Stimulated activated CD4-positive, alpha-beta T cell treated with anti-CD3 and anti-CD28 coated beads, Interleukin-12 subunit alpha, Interleukin-12 subunit beta, amount 100 ng/mL, for 4 hours (primary cell): ENCODE results near the gene LDLRAD3.
"Not testable (repeated sequence)": the region's sequence is repeated elsewhere in the genome, so short reads cannot be mapped to it uniquely, and the experiment has no call there.

Source experiments
- DNase-seq: peaks from one replicate; pipeline ENCODE4 v3.0.0-alpha.2; 2020

LDLRAD3 gene

DNA sequence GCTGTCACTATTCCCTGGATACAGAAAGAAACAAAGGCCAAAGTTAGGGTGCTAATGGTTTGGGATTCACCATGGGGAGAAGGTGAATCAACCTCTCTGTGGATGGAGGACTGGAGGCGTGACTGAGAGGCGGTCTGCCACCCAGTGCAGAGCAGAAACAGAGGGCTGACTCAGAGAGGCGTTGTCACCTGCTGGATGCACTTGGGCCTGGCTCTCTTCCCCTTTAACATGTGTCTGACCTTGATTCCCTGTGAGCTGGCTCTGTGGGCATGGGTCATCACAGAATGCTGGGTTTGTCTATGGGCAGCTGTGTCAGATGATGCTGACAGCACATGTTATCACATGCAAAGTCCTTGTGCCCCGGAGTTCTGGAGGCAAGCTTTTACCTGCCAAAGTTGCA lies 75.9 kb downstream of the LDLRAD3 start:
- DNase-seq = no peak

DNA sequence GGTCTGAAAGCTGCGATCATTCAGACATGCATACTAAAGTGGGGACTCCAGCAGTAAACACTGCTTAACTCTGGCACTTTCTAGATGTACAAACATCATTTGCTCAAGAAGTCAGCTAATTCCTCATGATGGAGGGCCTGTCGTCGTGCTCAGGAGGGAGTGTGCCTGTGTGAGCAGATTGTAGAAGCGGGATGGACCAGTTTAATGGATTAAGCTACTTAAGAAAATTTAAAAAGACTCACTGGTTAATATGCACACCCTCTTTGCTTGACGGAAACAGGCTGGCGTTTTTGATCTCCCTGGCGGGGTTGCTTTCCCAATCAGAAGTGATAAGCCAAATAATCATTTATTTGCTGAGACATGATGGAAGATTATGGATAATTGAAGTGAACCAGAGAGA lies 79.0 kb downstream of the LDLRAD3 start:
- no peak for DNase-seq

DNA sequence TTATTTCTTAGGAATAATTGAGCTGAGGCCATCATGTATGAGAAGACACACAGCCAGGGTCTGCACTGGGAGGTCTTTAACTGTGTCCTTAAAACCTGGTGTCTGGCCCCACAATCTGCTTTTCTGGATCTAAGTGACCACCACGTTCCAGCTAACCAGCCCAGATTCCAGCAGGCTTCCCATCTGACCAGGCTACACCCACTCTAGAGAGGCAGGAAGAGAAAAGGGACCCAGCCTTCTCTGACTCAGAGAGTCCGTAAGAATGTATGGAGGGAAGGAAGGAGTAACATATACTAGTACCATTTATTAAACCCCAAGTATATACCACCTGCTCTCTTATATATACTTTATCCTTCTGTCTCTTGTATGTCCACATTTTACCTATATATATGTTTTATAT lies 80.1 kb downstream of the LDLRAD3 start:
- DNase-seq = no peak

DNA sequence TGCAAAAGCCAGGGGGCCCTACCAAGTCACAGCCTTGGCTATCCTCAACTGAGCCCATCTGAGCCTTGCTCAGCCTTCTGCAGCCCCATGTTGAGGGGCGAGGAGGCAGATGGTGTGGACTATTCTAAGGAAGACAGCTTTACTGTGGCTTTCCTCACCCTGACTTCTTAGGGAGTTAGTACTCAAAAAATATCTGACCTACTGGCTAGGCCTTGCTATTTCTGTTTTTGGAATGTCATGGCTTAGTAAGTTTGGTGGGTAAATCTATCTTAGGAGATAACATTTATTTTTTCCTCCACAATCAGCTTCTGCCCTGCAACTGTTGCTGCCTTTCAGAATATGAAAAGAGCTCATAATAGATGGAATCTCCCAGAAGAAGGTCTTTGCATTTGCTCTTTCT lies 80.9 kb downstream of the LDLRAD3 start:
- DNase-seq = no peak

DNA sequence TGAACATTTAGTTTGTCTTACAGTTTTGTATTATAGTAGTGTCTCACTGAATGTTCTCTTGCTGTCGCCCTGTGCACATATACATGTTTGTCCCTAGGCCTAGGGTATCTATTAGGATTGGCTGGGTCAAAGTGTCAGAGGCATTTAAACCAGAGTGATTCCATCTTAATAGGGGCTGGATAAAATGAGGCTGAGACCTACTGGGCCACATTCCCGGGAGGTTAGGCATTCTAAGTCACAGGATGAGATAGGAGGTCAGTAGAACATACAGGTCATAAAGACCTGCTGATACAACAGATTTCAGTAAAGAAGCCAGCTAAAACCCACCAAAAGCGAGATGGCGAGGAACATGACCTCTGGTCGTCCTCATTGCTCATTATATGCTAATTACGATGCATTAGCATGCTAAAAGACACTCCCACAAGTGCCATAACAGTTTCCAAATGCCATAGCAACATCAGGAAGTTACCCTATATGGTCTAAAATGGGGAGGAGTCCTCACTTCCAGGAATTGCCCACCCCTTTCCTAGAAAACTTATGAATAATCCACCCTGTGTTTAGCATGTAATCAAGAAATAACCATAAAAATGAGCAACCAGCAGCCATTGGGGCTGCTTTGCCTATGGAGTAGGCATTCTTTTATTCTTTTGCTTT lies 82.6 kb downstream of the LDLRAD3 start:
- no peak for DNase-seq

DNA sequence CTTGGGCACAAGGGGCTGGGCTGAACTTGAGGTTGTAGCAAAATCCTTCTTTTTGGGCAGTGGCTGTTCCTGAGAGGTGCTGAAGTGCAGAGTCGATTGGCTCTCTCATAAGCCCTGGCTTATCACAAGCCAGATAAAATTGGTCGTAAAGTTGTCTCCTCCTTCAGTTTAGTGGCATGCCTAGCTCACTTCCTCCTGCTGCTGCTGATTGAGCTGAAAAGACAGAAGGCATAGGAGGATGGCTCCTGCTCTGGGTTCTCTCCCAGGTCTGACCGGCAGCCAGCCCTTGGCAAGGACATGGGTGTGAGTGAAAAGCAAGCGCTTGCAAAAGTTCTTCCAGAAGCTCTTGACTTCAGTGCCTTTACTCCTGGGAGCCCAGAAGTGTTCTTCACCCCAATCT lies 83.9 kb downstream of the LDLRAD3 start:
- no peak for DNase-seq

DNA sequence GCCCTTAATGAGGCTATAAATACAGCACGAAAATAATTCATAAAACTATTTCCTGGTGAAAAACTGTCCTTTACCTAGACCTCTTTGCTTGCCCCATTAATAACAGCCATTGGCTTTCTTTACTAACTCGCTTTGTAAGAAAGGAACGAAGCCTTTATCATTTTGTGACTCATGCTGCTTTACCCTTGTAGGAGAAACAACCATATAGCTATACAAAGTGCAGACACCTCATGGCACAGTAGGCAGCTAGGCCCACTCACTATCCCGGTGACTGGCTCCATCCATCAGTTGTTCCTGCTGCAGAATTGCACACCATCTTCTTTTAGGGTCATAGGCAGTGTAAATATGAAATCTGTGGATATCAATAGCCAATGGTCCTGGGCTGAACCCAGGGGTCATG lies 85.8 kb downstream of the LDLRAD3 start:
- DNase-seq = no peak

DNA sequence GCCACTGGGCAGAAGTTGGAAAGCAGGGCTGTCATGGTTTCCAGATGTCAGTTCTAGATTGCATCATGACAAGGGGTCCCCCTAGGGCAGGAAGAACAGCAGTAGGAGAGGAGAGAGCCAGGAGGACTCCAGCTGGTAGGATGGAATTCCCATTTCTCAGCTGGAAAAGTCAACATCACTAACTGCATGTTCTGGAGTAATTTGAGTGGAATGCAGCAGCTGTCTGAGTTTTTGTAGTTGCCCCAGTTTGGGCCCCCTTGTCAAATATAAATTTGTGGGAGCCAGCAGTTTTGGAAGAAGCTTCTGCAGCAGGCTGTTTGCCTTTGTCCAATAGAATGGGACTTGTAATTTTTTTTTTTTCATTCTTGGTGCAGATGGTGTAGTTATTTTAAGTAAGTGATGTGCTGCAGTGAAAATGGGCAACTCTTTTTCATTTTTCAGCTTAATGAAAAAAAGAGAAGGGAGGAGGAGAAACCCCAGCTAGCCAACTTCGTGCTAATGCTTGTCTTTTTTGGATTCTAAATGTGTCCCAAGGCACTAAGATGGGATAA lies 86.9 kb downstream of the LDLRAD3 start:
- no peak for DNase-seq

DNA sequence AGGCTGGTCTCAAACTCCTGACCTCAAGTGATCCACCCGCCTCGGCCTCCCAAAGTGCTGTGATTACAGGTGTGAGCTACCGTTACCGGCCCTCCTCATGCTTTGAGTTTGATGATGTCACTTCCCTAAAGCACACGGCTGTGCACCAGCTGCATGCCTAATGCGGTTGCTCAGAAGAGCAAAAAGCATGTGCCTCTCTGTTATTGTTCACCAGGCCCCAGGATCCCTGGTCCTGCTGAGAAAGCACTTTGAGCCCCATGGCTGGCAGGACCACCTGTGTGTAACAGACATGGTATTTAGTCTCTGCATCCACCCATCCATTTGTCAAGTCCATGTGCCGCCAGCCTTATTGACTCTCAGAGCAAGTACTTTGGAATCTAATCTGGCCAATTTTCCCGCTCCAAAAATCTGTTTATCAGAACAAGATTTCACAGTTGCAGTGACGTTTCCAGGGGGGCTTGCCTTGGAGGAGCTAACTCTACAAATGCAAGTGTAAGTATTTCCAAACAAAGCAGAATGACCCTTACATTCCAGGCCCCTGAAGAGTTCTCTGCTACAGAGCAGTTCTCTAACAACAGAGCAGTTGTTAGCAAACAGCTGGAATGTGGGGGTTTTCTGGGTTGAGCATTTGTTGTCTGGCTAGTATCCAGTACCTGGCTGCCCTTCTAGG lies 89.4 kb downstream of the LDLRAD3 start:
- no peak for DNase-seq

DNA sequence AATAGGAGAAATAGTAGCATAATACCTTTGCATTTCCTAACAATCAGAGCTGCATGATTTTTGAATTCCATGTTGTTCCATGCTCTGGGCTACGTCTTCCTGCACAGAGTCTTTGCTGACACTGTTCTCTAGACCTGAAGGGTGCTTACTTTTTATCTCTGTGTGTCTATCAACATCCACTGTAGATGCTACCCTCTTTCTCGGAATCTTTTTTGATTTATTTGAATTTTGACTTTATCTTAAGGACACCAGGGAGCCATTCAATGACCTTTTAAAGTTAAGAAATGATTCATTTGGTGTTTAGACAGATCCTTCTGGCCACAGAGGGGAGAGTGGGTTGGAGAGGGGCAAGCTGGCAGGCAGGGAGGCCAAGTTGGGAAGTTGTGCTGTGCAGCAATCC lies 90.1 kb downstream of the LDLRAD3 start:
- DNase-seq = no peak

DNA sequence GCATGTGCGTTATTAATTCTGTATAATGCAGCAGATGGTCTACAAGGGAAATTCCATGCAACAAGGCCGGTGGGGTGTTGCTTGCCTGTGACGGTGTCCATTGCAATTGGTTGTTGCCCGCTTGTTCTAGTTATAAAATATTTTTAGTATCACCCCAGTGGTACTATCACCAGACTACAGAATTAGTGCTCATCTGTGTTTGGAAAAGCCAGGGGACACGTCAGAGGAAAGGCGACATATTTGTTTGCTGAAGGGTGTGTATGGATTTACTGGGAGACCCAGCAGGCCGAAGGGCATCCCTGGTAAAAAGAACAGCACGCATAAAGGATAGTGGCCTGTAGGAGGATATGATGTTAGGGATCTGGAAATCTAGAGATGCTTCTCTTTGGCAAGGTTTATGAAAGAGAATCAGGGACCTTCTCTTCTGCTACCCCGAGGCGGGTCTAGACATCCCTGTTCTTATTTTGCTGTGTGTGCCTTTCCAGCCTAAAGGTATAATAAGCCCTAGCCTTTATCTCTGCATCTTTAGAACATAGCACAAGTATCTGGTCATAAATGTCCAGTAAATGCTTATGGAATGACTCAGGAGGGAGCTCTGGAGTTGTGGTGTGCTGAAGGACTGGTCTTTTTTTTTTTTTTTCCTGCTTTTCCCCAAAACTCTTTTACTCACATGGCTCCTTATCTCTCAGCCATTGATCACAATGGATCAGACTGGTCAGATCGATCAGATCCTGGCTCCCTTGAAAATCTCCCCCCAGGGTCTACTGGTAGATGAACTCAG lies 90.9 kb downstream of the LDLRAD3 start:
- DNase-seq = no peak

DNA sequence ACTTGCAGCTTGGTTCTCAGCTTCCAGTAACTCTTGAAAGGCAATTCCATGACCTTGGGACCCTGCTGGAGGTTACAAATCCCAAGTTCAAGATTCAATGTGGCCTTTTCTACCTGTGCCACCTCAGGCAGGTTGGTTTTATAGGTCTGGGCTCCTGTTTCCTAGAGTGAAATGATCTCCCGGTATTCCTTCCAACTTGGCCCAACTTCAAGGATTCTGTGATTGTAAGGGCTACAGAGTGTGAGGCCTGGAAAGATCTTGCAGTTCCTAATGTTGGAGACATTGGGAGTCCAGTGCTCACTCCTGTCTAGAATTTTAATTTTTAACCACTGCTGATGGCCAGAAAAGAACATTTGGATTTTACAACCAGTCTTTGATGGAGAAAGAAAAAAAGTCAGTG lies 91.6 kb downstream of the LDLRAD3 start:
- DNase-seq = no peak

DNA sequence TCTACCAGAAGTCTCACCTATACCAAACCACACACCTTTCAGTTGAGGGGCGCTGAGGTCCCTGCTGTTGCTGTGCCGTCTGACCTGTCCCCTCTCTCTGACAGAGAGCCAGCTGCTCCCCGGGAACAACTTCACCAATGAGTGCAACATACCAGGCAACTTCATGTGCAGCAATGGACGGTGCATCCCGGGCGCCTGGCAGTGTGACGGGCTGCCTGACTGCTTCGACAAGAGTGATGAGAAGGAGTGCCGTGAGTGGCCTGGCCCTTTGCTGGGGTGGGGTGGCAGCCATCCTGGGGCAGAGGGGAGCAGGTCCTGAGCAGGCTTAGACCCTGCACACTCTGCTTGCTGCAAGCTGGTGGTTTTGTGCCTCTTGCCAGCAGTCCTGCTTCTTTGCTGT lies 92.1 kb downstream of the LDLRAD3 start:
- DNase-seq = no peak

DNA sequence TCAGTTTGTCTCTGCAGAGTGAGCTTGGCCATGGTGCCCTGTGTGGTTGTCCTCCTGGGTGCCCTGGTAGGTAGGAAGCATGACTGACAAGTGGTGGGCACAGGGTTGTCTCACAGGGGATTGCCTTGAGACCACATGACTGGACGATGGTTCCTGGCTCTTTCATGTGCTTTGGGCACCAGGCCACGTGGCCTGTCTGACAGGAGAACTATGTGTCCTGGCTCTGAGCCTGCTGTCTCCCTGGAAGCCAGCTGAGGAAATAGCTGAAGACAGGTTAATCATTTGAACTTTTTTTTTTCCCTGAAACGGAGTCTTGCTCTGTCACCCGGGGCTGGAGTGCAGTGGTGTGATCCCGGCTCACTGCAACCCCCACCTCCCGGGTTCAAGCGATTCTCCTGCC lies 93.2 kb downstream of the LDLRAD3 start:
- no peak for DNase-seq

DNA sequence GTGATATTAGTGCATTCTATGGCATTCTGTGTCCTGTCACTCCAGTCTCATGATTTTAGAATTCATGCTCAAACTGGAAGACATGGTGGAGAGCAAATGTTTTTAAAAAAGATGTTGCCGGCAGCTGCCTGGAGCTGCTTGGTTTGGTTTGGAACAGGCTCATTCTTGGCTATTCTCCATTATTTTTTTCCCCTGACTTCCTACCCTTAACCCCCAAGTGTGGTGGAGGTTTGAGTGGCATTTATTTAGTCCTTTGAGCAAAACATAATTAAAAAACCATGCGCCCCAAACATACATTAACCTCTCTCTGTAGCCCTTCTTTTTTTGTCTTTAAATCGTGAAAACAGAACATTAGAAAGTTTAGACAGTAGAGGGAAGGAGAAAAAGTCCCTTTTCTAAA lies 94.7 kb downstream of the LDLRAD3 start:
- DNase-seq = no peak

DNA sequence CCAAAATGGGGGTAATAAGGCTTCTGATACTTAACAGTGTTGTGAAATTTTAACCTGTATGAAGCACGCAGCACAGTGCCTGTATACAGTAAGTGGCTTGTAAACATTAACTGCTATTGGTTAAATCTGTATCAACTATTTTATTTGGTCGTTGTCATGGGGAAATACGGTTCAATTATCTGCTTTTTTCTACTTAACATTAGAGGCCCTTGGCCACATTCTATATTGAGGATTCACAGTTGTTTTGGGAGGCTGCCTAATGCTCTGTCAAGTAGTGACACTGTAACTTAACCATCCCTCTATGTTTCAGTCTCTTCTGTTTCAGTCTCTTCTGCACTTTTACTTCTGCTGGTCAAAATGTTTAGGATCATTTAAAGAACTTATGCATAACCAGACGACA lies 95.6 kb downstream of the LDLRAD3 start:
- DNase-seq = no peak

DNA sequence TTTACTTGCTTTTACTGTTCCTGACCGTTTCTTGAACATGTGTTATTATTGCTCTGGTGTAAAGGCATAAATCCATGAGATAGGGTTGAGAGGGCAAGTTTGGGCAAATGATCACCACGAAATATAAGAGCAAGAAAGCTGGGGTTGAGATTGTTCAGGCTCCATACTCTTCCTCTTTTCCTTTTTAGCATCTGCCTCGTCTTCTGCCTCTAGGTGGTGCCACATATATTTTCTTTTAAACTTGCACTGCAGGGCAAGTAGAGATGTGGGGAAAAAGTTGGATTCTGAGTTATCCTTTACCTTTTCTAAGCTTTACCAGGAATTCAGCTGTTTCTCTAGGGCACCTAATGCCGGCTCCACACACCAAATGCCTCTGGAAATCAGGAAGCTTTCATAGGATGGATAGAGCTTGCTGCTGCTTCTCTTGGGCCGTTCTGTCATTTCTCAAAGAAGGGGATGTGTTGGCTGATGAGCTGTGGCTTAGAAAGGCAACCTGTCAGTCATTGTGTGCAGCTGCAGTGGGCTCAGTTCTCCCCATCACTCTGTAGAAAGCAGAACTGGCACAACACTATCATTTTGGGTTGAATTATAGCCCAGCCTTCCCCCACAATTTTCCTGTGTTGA lies 98.2 kb downstream of the LDLRAD3 start:
- DNase-seq = no peak

DNA sequence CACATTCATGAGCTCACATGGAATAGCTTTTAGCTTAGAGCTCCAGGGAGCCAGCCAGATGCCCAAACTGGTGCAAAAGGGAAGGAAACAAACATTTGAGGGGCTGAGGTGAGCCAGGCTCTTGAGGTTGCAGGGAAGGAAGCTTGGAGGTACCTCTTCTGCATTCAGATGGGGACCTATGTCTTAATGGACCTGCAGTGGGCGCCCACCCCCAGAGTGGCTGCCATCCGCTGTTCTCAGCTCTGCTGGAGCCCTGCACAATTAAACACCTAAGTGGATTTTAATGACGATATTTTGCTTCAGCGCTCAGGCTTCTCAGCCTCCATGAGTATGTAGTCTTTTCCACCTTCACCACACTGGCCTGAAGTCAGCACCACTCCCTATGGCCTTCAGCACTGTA lies 100.8 kb downstream of the LDLRAD3 start:
- no peak for DNase-seq

DNA sequence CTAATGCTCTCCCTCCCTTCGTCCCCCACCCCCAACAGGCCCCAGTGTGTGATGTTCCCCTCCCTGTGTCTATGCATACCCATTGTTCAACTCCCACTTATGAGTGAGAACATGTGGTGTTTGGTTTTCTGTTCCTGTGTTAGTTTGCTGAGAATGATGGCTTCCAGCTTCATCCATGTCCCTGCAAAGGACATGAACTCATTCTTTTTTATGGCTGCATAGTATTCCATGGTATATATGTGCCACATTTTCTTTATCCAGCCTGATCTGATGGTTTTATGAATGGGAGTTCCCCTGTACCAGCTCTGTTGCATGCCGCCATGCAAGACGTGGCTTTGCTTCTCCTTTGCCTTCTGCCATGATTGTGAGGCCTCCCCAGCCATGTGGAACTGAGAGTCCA lies 102.1 kb downstream of the LDLRAD3 start:
- not testable (repeated sequence) for DNase-seq

DNA sequence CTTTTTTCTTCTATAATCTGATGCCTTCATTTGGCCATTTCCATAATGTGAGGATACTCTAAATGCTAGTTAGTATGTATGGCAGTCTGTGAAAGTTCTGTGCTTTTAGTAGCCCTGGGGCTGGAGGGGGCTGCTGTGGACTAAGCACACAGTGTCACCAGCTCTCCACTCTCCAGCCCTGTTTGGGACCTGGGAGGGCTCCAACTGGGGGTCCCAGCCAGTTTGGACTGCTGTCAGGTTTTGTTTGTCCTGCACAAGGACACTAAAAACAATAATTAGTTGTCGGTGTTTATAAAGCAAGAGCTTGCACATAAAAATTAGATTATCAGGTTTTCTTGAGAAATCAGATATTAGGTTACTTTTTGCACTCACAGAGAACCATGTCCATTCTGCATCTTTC lies 103.1 kb downstream of the LDLRAD3 start:
- no peak for DNase-seq

DNA sequence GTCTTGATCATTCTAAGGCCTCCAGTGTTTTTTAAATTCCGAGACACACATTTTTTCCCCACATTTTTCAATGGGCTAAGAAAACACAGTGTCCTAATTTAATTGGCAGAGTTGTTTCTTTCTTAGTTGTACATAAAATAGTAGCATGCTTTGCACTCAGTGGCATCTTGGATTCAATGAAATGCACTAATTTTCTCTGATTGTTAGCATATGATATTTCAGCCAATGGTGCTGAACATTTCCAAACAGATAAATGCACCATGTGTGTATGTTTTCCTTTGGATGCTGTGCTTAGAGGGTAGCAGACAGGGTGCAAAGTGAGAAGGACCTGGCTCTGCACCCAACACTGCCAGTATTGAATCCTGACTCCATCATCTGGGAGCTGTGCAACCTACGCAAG lies 103.5 kb downstream of the LDLRAD3 start:
- no peak for DNase-seq

DNA sequence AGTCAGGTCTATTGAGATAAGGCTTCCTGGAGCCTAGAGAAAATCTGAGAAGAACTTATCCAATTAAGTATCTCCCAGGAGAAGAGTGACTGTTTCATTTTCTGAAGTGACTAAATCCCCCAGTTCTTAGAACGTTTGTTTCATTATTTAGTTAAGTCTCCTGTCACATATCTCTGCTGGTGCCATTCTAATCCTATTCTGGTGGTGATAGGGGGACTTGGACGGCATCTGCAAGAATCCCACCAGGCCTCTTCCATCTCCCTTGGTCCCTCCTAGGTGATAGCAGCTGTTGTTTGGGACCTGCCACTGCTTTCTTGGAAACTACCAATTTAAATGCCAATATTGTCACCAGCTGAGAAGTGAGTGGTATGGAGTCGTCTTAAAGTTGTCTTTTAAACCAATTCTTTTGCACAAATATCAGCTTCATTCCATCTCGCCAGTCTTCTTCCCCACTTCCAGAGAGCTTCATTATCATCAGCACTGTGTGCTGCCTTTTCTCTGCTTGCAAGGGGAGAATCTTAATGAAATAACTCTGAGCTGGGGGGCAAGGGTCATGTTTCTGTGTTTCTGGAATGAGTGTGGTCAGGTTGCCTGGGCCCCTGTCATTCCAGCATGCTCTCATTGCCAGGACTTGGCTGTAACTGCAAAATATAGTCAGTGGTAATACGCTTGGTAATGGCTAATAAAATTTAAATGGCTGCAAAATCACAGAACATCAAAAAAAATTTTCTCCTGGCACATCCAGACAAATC lies 104.8 kb downstream of the LDLRAD3 start:
- no peak for DNase-seq
